GM12801 (cell line): ENCODE measurements around the gene CHRD.

Source experiments
- CTCF ChIP-seq: IDR thresholded peaks from one replicate; pipeline ENCODE4 v1.5.1; 2011; ENCODE audit warnings: control low read depth; ENCODE audit not compliant: insufficient read length; ENCODE audit errors: extremely low read depth

CHRD gene

GRCh38 chr3:184336547-184337398, 43.1 kb upstream of the CHRD start:
- no peak for TF ChIP-seq CTCF

GRCh38 chr3:184337399-184337714, 42.5 kb upstream of the CHRD start, which contains the start of gene FAM131A:
FAM131A (plus strand) TSS chr3:184337600; CDS start chr3:184337631, 31 bp downstream.
- TF ChIP-seq CTCF: no peak

- TF ChIP-seq CTCF: no peak
These were observed 41.9 kb upstream of the CHRD start for GRCh38 chr3:184337981-184338380.

GRCh38 chr3:184338511-184338945, 41.3 kb upstream of the CHRD start:
- no peak for TF ChIP-seq CTCF

- no peak for TF ChIP-seq CTCF
These were observed 40.9 kb upstream of the CHRD start for GRCh38 chr3:184339001-184339400.

GRCh38 chr3:184341925-184342324, 37.9 kb upstream of the CHRD start:
- TF ChIP-seq CTCF: no peak

- no peak for TF ChIP-seq CTCF
These were observed 36.5 kb upstream of the CHRD start for GRCh38 chr3:184343200-184343876.
